Colonic mucosa (tissue), 4 donors: ENCODE data around the gene COA5. TPM values are rescaled to one million over a fixed set of nuclear protein-coding genes. Genes with fewer than 3 reads are reported as not detected.
A peak's percentile ranks its signal among the peaks of the same experiment; 100 is the strongest.

Source experiments
- DNase-seq: peaks from one replicate; pipeline ENCODE4 v3.0.0-alpha.2; 2020
- H3K27ac ChIP-seq: fragments of 200-600 bp; one replicate; pipeline ENCODE4 v1.8.0; 2021
- H3K27me3 ChIP-seq: fragments of 200-600 bp; one replicate; pipeline ENCODE4 v1.8.0; 2021
- H3K36me3 ChIP-seq: fragments of 200-600 bp; one replicate; pipeline ENCODE4 v1.8.0; 2021
- H3K4me1 ChIP-seq: fragments of 200-600 bp; one replicate; pipeline ENCODE4 v1.8.0; 2021; ENCODE audit warnings: mild to moderate bottlenecking
- H3K4me3 ChIP-seq: fragments of 200-600 bp; one replicate; pipeline ENCODE4 v1.8.0; 2021
- H3K9ac ChIP-seq, 2 donors: one replicate each; pipeline ENCODE4 v1.7.0; 2013; ENCODE audit warnings: control low read depth in 2 of 2, low read depth in 2 of 2, low read length in 2 of 2
- H3K9me3 ChIP-seq: fragments of 200-600 bp; one replicate; pipeline ENCODE4 v1.8.0; 2021
- intact Hi-C: fragments of 100-400 bp; cut with DNase I; formaldehyde crosslinking; loops from one replicate; pipeline ENCODE4 v1.14.1; 2022
- total RNA-seq, 2 donors: library from RNA; stranded (reverse); fragmentation: NEBNext Ultra II Directional in 1 of 2; extraction: Animal tissue kit (Norgen Biotek cat#: 25700) in 1 of 2; gene quantifications; one replicate each; pipeline ENCODE4 v1.2.1, GENCODE V29; 2021
- TF ChIP-seq, protein P1 (sequence below): fragments of 200-600 bp; IDR thresholded peaks from one replicate; pipeline ENCODE4 v1.8.0; 2022; ENCODE audit warnings: antibody characterized with exemption, mild to moderate bottlenecking
- donor health status: healthy.
- donor health status: DM: no; HTN: no; CAD: no.
- donor health status: DM: no; HTN: no; CAD: no.

COA5 gene
- total RNA-seq, 2 donors from 2014 or later = 23.5 to 27.1 TPM

- TF ChIP-seq, protein P1, sequence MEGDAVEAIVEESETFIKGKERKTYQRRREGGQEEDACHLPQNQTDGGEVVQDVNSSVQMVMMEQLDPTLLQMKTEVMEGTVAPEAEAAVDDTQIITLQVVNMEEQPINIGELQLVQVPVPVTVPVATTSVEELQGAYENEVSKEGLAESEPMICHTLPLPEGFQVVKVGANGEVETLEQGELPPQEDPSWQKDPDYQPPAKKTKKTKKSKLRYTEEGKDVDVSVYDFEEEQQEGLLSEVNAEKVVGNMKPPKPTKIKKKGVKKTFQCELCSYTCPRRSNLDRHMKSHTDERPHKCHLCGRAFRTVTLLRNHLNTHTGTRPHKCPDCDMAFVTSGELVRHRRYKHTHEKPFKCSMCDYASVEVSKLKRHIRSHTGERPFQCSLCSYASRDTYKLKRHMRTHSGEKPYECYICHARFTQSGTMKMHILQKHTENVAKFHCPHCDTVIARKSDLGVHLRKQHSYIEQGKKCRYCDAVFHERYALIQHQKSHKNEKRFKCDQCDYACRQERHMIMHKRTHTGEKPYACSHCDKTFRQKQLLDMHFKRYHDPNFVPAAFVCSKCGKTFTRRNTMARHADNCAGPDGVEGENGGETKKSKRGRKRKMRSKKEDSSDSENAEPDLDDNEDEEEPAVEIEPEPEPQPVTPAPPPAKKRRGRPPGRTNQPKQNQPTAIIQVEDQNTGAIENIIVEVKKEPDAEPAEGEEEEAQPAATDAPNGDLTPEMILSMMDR = no peak
- intact Hi-C loops = no loop called here
- Histone ChIP-seq H3K9ac (no peak overlapping the region), H3K4me1 (peaks cover 14% of the 10 kb centered on the region), H3K36me3 (peaks cover 3% of the 10 kb centered on the region), H3K4me3 (no peak overlapping the region), H3K27ac (no peak overlapping the region), H3K27me3 (no peaks in the 10 kb centered on the region), H3K9me3 (no peaks in the 10 kb centered on the region)
- no peak for DNase-seq
Observed at GRCh38 chr2:98614024-98614739, 5.9 kb upstream of the COA5 start.

GRCh38 chr2:98608962-98609604, 771 bp upstream of the COA5 start:
- no peak for DNase-seq
- Histone ChIP-seq H3K36me3 (no peaks in the 10 kb centered on the region), H3K4me3 (peak overlapping the region; percentile 99), H3K27ac (peak overlapping the region; percentile 87), H3K4me1 (peaks cover 14% of the 10 kb centered on the region), H3K9ac (peak overlapping the region; percentile 93 to 98), H3K9me3 (no peaks in the 10 kb centered on the region), H3K27me3 (no peaks in the 10 kb centered on the region)
- TF ChIP-seq, protein P1 = no peak
- intact Hi-C loops = no loop called here

DNA sequence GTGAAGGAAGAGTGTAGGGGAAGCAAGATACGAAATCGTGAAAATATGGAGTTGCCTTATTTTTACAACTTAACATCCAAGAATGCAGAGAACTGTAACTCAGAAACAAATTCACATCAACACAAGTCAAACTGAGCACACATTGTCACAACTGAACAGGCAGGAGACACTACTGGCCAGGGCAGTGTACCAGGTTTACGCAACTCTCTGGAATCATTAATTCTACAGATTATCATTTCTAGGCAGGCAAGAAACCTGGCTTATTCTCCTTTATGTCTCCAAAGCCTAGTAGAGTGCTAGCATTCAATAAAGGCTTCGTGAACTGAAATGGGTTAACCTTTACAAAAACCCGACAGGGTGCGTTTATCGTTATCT, 584 bp downstream of the COA5 start:
- H3K9ac ChIP-seq = peak overlapping the region; percentile 93 to 98
- peak overlapping the region; percentile 99 for H3K4me3 ChIP-seq
- intact Hi-C loops = no loop called here
- H3K4me1 ChIP-seq = peaks cover 14% of the 10 kb centered on the region
- TF ChIP-seq, protein P1 = no peak
- DNase-seq = no peak
- no peaks in the 10 kb centered on the region for H3K36me3 ChIP-seq
- H3K27me3 ChIP-seq = no peaks in the 10 kb centered on the region
- H3K27ac ChIP-seq = peak overlapping the region; percentile 87
- H3K9me3 ChIP-seq = no peaks in the 10 kb centered on the region

GRCh38 chr2:98607104-98607503, 1.2 kb downstream of the COA5 start:
- no peaks in the 10 kb centered on the region for H3K27me3 ChIP-seq
- TF ChIP-seq, protein P1 = no peak
- H3K4me3 ChIP-seq = peak overlapping the region; percentile 99
- no peak for DNase-seq
- H3K9ac ChIP-seq = peak overlapping the region in 1 of 2 donors; percentile 93
- H3K9me3 ChIP-seq = no peaks in the 10 kb centered on the region
- intact Hi-C loops = no loop called here
- H3K4me1 ChIP-seq = peaks cover 14% of the 10 kb centered on the region
- no peak overlapping the region for H3K27ac ChIP-seq
- no peaks in the 10 kb centered on the region for H3K36me3 ChIP-seq

DNA sequence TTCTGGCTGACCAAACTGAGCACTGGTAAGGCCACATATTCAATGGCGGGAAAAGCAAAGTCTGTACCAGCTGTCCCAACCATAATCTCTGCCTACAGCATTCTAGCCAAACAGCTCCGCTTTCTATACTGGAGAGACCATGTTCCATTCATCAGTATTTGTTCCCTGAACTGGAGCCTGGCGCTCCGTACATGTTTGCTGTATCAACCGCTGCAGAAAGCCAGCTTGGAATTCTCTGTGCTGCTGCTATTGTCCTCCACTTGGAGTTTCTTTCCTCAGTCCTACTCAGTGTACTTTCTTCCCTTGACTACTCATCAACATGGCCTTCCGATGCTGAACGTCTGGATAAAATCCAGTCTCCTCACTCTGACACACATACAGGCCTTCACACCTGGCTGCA, 1.9 kb downstream of the COA5 start:
- Histone ChIP-seq H3K36me3 (no peaks in the 10 kb centered on the region), H3K4me1 (peaks cover 14% of the 10 kb centered on the region), H3K9ac (no peak overlapping the region), H3K27me3 (no peaks in the 10 kb centered on the region), H3K4me3 (no peak overlapping the region), H3K27ac (no peak overlapping the region), H3K9me3 (no peaks in the 10 kb centered on the region)
- DNase-seq = no peak
- intact Hi-C loops = no loop called here
- TF ChIP-seq, protein P1 = no peak
